HepG2 (cell line): Measurements from ENCODE around the gene MTG1. TPM values are rescaled to one million over a fixed set of nuclear protein-coding genes. Genes with fewer than 3 reads are reported as not detected.

ENCODE experiments used
- AGO2 ChIP-seq: fragments of 200-400 bp; formaldehyde crosslinking; optimal IDR thresholded peaks from 2 replicates; pipeline ENCODE3; 2017; ENCODE audit warnings: mild to moderate bottlenecking, low read depth, low read length, moderate library complexity
- AKAP8 ChIP-seq: sonication (generic); formaldehyde crosslinking; IDR thresholded peaks from 2 replicates; pipeline ENCODE4 v1.5.1; 2020; ENCODE audit warnings: mild to moderate bottlenecking, missing genetic modification reagents
- BHLHE40 ChIP-seq: IDR thresholded peaks from 2 replicates; pipeline ENCODE4 v1.6.1; 2011; ENCODE audit warnings: low read length, improper control_type of control experiment
- HNF4G ChIP-seq, 2 experiments: sonication (generic) in 1 of 2; formaldehyde crosslinking in 1 of 2; IDR thresholded peaks; 2 replicates each; pipeline versions ENCODE4 v1.4.0 to v1.6.1; 2011 to 2020; ENCODE audit warnings: borderline replicate concordance in 2 of 2, low read depth in 2 of 2, mild to moderate bottlenecking in 2 of 2, low read length in 1 of 2, missing genetic modification reagents in 1 of 2, moderate library complexity in 1 of 2
- MXD4 ChIP-seq: IDR thresholded peaks from 2 replicates; pipeline ENCODE4 v1.6.1; 2016; ENCODE audit warnings: mild to moderate bottlenecking, missing biosample characterization, missing genetic modification reagents
- NCOA1 ChIP-seq: sonication (generic); formaldehyde crosslinking; IDR thresholded peaks from 2 replicates; pipeline ENCODE4 v1.9.0; 2021; ENCODE audit warnings: missing genetic modification reagents
- THAP11 ChIP-seq: IDR thresholded peaks from 2 replicates; pipeline ENCODE4 v1.6.1; 2016; ENCODE audit warnings: missing biosample characterization, missing genetic modification reagents
- YY1 ChIP-seq: IDR thresholded peaks from 2 replicates; pipeline ENCODE4 v1.6.1; 2011; ENCODE audit warnings: low read length, low read depth, moderate library complexity, mild to moderate bottlenecking; ENCODE audit not compliant: insufficient read depth, insufficient replicate concordance
- ZNF136 ChIP-seq: sonication (generic); formaldehyde crosslinking; IDR thresholded peaks from 2 replicates; pipeline ENCODE4 v1.8.1; 2022; ENCODE audit warnings: low read depth, mild to moderate bottlenecking, moderate library complexity, missing genetic modification reagents
- ZNF251 ChIP-seq: sonication (generic); formaldehyde crosslinking; IDR thresholded peaks from 2 replicates; pipeline ENCODE4 v1.9.0; 2021; ENCODE audit warnings: mild to moderate bottlenecking, missing genetic modification reagents
- ZNF329 ChIP-seq: sonication (generic); formaldehyde crosslinking; IDR thresholded peaks from 2 replicates; pipeline ENCODE4 v1.9.0; 2021; ENCODE audit warnings: low read depth, mild to moderate bottlenecking, missing genetic modification reagents
- ZNF546 ChIP-seq: sonication (generic); formaldehyde crosslinking; conservative IDR thresholded peaks from 2 replicates; pipeline ENCODE4 v1.8.1; 2023; ENCODE audit warnings: mild to moderate bottlenecking, missing genetic modification reagents
- ZNF614 ChIP-seq: IDR thresholded peaks from 2 replicates; pipeline ENCODE4 v1.6.1; 2018; ENCODE audit warnings: missing biosample characterization, missing genetic modification reagents, inconsistent platforms, borderline replicate concordance
- ZNF83 ChIP-seq: sonication (generic); formaldehyde crosslinking; IDR thresholded peaks from 2 replicates; pipeline ENCODE4 v1.4.0; 2020; ENCODE audit warnings: missing genetic modification reagents, mild to moderate bottlenecking, borderline replicate concordance
- ZSCAN12 ChIP-seq: sonication (generic); formaldehyde crosslinking; IDR thresholded peaks from 2 replicates; pipeline ENCODE4 v1.9.0; 2021; ENCODE audit warnings: mild to moderate bottlenecking, missing genetic modification reagents
- polyA plus RNA-seq, 8 experiments: library from polyadenylated mRNA; depleted of rRNA in 3 of 8; stranded (reverse) in 7 of 8; unstranded in 1 of 8; fragments of >200 nt; fragmentation: Illumina TruSeq in 4 of 8; extraction: Trizol in 4 of 8; gene quantifications; 2 replicates each; pipeline versions ENCODE4 v1.2.1 to v1.2.3, GENCODE V29; 2011 to 2016; ENCODE audit warnings: low read depth in 4 of 8, missing spikeins in 1 of 8, mixed read lengths in 1 of 8; ENCODE audit not compliant: insufficient read depth in 1 of 8
- total RNA-seq, 5 experiments: library from RNA; depleted of rRNA; stranded (reverse); fragments of >200 nt; fragmentation: Illumina TruSeq; extraction: Trizol; gene quantifications; 2 replicates each; pipeline ENCODE4 v1.2.3, GENCODE V29; 2016; ENCODE audit warnings: low read depth in 1 of 5
- TF ChIP-seq, protein P1 (sequence below): sonication (generic); formaldehyde crosslinking; IDR thresholded peaks from 2 replicates; pipeline ENCODE4 v1.4.0; 2020; ENCODE audit warnings: missing genetic modification reagents
- TF ChIP-seq, protein P2 (sequence below): sonication (generic); formaldehyde crosslinking; IDR thresholded peaks from 2 replicates; pipeline ENCODE4 v1.4.0; 2020; ENCODE audit warnings: missing genetic modification reagents, mild to moderate bottlenecking, borderline replicate concordance
- TF ChIP-seq, protein P3 (sequence below): sonication (generic); formaldehyde crosslinking; IDR thresholded peaks from 2 replicates; pipeline ENCODE4 v1.5.1; 2020; ENCODE audit warnings: mild to moderate bottlenecking, moderate library complexity, missing genetic modification reagents
- TF ChIP-seq, protein P4 (sequence below): sonication (generic); formaldehyde crosslinking; IDR thresholded peaks from 2 replicates; pipeline ENCODE4 v1.4.0; 2020; ENCODE audit warnings: missing genetic modification reagents

MTG1 gene
- total and polyA plus RNA-seq, 2 of the 13 experiments (the other 11 are each of a cell fraction or from before 2014, with no cell fraction given), result 42.0 to 103 TPM

DNA sequence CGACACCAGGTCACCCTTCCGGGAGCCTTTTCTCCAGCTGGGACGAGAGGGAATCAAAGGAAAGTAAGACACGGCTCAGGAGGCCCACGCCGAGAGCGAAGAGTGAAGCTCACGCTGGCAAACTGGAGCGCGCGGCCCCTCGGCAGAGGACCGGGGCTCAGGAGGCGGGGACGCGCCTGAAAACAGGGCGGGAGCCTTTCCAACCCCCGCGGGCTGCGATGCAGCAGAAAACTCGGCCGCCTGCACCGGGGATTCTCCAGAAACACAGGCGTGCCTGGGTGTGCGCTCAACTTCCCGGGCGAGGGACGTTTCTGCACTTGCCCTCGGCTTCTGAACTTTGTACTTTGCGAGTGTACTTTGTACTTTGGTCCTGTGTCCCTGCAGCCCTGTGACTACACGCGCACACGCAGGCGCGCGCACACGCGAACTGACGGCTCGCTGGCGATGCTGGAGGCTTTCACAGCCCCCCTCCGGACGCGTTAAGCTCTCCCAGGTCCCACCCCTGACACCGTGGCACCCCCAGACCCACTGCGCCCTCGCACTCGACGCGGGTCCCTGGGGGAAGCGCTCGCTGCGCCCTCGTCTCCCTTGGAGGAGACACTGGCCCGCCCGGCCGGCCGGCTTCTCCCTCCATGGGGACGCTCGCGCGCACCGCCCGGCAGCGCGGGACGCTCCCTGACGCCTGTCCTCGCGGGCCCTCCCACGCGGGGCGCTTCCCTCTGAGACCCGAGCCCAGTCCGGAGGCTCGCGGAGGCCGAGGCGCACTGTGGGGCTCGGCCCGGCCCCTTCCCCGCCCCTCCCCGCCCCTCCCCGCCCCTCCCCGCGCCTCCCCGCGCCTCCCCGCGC, 15.5 kb upstream of the MTG1 start (continued):
- TF ChIP-seq NCOA1 (no peak), YY1 (peak; percentile 14), ZNF614 (CRISPR knock-in tag) (peak; percentile 71; the same call in 1 of the 2 replicates), HNF4G (IDR thresholded peaks at IDR 0.05; ENCODE audit: borderline replicate concordance, low read depth, low read length) (peak; percentile 99), HNF4G (CRISPR knock-in tag; IDR thresholded peaks at IDR 0.05; ENCODE audit: borderline replicate concordance, low read depth) (peak; percentile 97), ZNF329 (CRISPR knock-in tag) (no peak), ZNF136 (CRISPR knock-in tag) (0 out of 2 replicates have a peak, but pooled peaks have one; percentile 56), ZSCAN12 (0 out of 2 replicates have a peak, but pooled peaks have one; percentile 18), THAP11 (peak; percentile 49; the same call in 1 of the 2 replicates), MXD4 (peak; percentile 53; the same call in 1 of the 2 replicates), ZNF83 (CRISPR knock-in tag) (no peak), BHLHE40 (peak; percentile 19; the same call in 1 of the 2 replicates), AGO2 (peak; percentile 75), ZNF546 (CRISPR knock-in tag) (no peak), ZNF251 (CRISPR knock-in tag) (no peak), AKAP8 (CRISPR knock-in tag) (peak; percentile 68; the same call in 1 of the 2 replicates)
- TF ChIP-seq, protein P1, sequence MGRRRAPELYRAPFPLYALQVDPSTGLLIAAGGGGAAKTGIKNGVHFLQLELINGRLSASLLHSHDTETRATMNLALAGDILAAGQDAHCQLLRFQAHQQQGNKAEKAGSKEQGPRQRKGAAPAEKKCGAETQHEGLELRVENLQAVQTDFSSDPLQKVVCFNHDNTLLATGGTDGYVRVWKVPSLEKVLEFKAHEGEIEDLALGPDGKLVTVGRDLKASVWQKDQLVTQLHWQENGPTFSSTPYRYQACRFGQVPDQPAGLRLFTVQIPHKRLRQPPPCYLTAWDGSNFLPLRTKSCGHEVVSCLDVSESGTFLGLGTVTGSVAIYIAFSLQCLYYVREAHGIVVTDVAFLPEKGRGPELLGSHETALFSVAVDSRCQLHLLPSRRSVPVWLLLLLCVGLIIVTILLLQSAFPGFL (CRISPR knock-in tag), result no peak
- TF ChIP-seq, protein P2, sequence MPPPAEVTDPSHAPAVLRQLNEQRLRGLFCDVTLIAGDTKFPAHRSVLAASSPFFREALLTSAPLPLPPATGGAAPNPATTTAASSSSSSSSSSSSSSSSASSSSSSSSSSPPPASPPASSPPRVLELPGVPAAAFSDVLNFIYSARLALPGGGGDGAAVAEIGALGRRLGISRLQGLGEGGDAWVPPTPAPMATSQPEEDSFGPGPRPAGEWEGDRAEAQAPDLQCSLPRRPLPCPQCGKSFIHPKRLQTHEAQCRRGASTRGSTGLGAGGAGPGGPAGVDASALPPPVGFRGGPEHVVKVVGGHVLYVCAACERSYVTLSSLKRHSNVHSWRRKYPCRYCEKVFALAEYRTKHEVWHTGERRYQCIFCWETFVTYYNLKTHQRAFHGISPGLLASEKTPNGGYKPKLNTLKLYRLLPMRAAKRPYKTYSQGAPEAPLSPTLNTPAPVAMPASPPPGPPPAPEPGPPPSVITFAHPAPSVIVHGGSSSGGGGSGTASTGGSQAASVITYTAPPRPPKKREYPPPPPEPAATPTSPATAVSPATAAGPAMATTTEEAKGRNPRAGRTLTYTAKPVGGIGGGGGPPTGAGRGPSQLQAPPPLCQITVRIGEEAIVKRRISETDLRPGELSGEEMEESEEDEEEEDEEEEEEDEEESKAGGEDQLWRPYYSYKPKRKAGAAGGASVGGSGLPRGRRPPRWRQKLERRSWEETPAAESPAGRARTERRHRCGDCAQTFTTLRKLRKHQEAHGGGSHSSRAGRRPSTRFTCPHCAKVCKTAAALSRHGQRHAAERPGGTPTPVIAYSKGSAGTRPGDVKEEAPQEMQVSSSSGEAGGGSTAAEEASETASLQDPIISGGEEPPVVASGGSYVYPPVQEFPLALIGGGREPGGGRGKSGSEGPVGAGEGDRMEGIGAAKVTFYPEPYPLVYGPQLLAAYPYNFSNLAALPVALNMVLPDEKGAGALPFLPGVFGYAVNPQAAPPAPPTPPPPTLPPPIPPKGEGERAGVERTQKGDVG, result no peak
- TF ChIP-seq, protein P3, sequence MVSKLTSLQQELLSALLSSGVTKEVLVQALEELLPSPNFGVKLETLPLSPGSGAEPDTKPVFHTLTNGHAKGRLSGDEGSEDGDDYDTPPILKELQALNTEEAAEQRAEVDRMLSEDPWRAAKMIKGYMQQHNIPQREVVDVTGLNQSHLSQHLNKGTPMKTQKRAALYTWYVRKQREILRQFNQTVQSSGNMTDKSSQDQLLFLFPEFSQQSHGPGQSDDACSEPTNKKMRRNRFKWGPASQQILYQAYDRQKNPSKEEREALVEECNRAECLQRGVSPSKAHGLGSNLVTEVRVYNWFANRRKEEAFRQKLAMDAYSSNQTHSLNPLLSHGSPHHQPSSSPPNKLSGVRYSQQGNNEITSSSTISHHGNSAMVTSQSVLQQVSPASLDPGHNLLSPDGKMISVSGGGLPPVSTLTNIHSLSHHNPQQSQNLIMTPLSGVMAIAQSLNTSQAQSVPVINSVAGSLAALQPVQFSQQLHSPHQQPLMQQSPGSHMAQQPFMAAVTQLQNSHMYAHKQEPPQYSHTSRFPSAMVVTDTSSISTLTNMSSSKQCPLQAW (CRISPR knock-in tag), result peak; percentile 34; the same call in 1 of the 2 replicates
- TF ChIP-seq, protein P4, sequence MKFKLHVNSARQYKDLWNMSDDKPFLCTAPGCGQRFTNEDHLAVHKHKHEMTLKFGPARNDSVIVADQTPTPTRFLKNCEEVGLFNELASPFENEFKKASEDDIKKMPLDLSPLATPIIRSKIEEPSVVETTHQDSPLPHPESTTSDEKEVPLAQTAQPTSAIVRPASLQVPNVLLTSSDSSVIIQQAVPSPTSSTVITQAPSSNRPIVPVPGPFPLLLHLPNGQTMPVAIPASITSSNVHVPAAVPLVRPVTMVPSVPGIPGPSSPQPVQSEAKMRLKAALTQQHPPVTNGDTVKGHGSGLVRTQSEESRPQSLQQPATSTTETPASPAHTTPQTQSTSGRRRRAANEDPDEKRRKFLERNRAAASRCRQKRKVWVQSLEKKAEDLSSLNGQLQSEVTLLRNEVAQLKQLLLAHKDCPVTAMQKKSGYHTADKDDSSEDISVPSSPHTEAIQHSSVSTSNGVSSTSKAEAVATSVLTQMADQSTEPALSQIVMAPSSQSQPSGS (CRISPR knock-in tag), result 0 out of 2 replicates have a peak, but pooled peaks have one; percentile 38
